UCSD-AML1 (cell line): Measurements from ENCODE around the gene ACOX1.

ENCODE experiments used
- DNase-seq: peaks from one replicate; lab custom pipeline; 2025; ENCODE audit not compliant: unreplicated experiment; lab: John Stamatoyannopoulos, UW

The ACOX1 gene

DNA sequence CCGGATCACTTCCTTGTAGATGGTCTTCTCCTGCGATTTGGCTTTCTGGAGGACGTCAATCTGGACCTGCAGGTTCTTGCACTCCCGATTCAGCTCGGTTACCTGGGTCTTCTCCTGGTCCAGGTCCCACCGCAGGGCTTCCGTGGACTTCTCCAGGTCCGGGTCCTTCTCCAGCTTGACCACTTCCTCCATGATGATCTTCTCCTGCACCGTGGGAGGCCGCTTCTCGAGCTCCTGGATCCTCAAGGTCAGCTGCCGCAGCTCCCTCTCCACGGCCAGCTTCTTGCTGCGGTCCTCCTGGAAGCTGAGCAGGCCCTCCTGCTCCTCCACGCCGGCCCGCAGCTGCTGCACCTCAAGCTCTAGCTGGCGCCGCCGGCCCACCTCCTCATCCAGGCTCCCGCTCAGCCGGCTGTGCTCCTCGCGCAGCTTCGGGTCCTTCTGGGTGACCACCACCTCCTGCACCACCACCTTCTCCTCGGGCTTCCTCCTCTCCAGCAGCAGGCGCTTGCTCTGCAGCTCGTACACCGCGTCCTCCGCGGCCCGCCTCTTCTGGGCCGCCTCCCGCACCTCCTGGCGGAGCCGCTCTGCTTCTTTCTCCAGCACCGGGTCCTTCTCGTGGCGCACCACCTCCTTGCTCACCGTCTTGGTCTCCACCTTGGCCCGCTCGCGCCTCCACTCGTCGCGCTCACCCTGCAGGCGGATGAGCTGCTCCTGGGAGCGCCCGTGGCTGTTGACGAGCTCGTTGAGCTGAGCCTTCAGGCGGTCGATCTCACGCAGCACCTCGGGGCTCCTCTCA is 29.9 kb upstream of the ACOX1 start:
- DNase-seq, result no peak

GRCh38 chr17:76008208-76008607 is 29.2 kb upstream of the ACOX1 start:
- no peak for DNase-seq

DNA sequence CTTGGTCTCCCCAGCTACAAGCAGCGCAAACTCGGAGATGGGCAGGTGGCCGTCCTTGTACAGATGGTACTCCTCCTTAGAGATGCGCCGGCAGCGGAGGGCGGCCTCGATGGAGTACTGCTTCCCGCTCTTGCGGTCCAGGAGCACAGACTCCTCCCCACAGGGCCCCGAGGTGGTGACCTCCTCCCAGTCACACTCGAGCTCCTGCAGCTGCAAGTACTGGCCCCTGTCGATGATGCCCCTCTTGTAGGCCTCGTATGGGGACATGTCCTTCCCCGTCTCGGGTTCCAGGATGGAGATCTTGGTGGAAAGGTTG is 28.8 kb upstream of the ACOX1 start:
- DNase-seq, result no peak

DNA sequence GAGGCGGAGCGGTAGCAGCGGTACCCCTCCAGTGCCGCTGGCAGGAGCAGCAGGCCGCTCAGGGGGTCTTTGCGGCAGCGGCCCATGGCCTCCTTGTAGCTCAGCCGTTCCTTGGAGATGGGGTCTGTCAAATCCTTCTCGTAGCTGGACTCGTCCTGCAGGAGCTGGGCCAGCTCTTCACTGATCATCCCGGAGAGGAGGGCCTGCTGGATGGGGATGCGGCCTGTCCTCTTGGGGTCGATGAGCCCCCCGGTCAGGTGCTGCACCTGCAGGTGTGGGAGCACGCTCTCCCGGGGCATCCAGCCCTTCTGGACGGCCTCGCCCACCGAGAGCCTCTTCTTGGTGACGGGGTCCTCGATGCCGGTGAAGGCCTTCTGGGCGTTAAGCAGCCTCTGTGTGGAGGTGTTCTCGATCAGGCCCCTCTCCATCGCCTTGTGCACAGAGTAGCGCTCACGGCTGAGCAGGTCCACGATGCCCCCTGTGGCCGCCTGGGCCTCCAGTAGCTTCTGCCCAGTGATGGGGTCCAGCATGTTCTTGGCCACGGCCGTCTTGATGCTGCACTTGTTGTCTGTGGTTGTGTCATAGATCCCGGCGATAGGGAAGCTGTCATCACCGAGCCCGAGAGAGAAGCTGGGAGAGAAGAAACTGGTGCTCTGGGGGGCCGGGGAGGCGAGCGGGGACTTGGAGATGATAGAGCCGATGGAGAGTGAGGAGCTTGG is 28.3 kb upstream of the ACOX1 start:
- no peak for DNase-seq

DNA sequence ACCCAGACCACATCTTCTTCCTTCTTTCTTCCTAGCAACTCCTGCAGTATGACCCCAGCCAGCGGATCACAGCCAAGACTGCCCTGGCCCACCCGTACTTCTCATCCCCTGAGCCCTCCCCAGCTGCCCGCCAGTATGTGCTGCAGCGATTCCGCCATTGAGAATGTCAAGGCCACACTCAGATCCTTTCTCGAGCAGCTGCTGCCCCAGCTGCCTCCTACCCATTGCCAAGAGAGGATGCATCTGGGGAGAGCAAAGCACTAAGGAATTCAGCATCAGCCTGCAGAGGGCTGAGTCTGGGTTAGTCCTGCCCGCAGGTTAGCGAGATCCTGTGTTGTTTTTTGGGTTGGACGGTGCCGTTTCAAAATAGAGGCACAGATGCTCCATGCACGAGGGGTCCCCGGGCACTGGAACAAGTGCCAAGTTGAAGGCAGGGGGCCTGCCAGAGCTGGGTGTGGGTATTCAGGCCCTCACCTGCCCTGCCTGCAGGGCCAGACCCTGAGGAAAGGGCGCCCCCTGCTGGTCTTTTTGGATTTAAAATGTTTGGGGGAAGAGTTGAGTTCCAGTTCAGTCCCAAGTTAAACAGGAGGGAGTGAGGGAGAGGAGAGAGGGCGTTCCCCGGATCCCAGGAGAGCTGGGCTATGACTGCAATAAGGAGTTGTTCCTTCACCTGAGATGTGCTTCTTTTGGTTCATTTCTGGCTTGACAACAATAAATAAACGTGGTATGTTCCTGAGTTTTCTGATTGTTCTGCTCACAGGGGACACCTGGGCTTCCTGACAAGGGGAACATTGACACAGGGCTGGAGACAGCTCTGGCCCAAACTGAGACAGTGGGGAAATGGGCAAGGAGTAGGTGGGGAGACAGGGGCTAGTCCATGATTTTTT is 26.5 kb upstream of the ACOX1 start:
- peak; percentile 65 for DNase-seq

DNA sequence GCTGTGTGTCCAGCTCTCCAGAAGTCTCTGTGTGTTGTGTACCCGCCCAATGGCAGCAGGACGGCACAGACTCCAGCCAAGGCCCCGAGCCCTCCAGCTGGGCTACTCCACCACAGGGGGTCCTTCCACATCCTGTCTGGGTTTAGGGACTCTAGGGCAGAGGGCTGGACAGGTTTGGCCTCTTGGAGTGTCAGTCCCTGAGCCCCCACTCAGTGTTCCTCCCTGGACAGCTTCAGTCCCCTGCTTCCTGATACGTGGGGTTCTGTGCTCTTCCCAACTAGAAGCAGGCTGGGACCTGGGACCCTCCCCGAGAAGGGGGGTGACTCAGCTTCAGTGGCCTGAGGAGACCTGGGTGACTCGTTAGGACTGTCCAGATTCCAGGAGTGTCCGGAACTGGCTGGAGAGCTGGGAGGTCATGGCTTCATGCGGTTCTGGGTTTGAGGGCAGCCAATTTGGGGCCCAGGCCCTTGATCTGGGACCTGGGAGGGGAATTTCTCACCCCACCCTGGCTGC is 25.8 kb upstream of the ACOX1 start:
- no peak for DNase-seq

DNA sequence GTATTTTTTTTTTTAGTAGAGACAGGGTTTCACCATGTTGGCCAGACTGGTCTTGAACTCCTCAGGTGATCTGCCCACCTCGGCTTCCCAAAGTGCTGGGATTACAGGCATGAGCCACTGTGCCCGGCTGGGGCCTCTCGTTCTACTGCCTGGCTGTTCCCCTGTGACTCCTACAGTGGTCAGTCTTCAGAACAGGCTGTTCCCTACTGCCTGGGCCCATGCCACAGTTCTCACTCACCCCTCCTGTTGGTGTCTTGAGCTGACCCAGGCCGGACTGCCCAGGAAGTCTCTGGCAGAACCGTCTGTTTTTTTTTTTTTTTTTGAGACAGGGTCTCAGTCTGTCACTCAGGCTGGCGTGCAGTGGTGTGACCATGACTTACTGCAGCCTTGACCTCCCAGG is 24.9 kb upstream of the ACOX1 start:
- DNase-seq, result no peak

DNA sequence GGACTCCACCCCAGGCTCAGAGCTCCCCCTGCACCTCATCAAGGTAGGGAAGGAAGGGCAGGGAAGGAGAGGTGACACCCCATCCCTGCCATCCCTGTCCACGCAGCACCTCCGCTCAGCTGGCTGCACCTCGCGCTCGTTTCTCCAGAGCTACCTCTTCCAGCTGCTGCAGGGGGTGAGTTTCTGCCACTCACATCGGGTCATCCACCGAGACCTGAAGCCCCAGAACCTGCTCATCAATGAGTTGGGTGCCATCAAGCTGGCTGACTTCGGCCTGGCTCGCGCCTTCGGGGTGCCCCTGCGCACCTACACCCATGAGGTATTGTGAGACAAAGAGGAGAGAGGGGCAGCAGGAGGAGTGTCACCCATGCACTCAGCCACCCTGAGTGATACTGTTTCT is 23.1 kb upstream of the ACOX1 start:
- DNase-seq, result no peak

GRCh38 chr17:76000755-76001521 is 22.0 kb upstream of the ACOX1 start, which contains the start of gene CDK3:
TSS of gene CDK3 (plus strand) at chr17:76000855. CDS start at chr17:76001426, 571 bp downstream.
- no peak for DNase-seq

- DNase-seq, result peak; percentile 78
These were observed 21.2 kb upstream of the ACOX1 start for GRCh38 chr17:76000016-76000754.

DNA sequence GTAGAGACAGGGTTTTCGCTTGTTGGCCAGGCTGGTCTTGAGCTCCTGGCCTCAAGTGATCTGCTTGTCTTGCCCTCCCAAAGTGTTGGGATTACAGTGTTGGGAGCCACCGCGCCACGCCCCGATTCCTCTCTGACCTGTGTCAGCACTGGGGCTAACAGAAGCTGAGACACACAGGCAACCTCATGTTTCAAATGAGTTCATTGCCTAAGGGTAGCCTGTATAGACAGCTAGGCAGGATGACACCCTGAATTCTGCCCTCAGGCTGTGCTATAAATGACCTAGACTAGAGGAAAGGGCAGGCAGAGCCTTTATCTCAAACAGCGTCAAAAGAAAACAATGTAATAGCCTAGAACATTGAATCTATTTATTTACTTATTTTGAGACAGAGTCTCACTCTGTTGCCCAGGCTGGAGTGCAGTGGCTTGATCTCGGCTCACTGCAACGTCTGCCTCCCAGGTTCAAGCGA is 19.4 kb upstream of the ACOX1 start:
- no peak for DNase-seq

DNA sequence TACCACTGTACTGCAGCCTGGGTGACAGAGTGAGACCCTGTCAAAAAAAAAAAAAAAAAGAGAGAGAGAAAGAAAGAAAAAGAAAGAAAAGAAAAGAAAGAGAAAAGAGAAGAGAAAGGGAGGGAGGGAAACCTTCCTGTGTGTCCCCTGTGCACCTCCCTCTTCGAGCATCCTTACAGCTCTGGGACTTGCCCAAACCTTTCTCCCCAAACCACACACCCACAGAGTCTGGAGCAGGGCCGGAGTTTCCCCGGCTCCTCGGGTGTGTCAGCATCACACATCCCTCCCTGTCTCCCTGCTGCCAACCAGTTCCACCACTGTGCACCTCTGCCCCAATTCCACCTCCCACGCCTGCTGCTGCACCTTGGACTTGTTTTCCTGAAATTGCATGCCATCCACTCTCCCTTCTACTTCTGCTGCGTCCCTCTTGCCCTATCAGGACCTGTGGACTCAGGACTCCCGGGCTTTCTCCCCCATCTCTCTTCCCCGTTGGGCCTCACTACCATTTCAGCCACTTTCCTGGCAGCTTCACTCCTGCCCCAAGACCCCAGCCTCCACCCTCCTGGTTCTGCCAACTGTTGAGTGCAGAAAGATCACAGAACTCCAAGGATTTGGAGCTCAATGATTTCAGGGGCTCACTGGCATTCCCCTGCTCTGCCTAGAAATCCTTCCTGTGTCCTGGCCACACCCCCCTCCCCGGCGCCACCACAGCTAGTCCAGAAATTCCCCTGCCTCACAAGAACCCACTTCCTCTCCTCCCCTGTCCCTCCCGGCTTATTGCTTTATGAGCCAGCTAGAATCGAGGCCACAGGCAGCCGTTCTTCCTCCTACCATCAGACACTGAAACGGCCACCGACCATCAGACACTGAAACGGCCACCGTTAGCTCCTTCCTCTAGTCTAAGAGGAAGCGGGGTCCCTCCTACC is 18.0 kb upstream of the ACOX1 start:
- peak; percentile 84 for DNase-seq

- DNase-seq, result no peak
These were observed 16.5 kb upstream of the ACOX1 start for GRCh38 chr17:75995385-75995925.

DNA sequence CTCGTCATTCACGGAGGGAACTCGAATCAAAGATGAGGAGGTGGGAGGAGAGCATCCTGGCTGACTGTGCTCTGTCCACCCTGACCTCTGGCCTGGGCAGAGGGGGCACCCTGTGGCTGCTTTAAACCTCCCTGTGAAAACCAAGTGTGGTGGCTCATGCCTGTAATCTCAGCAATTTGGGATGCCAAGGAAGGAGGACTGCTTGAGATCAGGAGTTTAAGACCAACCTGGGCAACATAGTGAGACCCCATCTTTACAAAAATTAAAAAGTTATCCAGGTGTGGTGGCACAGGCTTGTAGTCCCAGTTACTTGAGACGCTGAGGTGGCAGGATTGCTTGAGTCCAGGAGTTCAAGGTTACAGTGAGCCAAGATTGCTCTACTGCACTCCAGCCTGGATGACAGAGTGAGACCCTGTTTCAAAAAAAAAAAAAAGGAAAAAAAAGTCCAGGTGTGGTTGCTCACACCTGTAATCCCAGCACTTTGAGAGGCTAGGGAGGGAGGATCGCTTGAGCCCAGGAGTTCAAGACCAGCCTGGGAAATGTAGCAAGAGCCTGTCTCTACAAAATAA is 15.9 kb upstream of the ACOX1 start:
- DNase-seq, result no peak

DNA sequence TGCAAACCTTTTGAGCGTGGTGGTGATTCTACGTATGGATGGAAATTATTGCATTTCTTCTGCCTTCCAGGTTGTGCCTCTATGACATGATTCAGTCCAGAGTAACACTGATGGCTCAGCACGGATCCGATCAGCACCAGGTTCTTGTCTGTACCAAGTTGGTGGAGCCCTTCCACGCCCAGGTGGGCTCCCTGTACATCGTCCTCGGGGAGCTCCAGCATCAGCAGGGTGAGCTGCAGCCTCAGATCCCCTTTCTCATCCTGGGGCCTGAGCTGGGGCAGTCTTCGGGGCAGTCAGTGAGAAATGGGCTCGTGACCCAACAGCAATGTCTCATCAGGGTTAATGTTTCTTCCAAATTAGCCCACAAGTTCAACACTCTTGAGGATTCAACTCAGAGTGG is 12.4 kb upstream of the ACOX1 start:
- no peak for DNase-seq

DNA sequence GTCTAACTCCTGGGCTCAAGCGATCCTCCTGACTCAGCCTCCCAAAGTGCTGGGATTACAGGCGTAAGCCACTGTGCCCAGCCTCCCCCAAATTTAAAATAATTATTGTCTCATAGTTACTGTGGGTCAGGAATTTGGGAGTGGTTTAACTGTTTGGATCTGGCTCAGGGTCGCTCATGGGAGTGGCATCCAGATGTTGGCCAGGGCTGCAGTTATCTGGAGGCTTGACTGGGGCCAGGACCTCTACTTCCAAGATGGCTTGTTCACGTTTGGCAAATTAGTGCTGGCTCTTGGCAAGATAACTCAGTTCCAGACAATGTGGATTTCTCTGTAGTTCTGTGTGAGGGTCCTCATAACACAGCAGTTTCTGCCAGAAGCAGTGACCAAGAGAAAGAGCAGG is 8.1 kb upstream of the ACOX1 start:
- DNase-seq, result no peak

- no peak for DNase-seq
These were observed 7.0 kb upstream of the ACOX1 start for GRCh38 chr17:75985986-75986385.

- DNase-seq, result no peak
These were observed 4.7 kb upstream of the ACOX1 start for GRCh38 chr17:75983501-75984181.
